ENCODE measurements around the gene GUCY1B1.
"Not testable (repeated sequence)": the region's sequence is repeated elsewhere in the genome, so short reads cannot be mapped to it uniquely, and the experiment has no call there.

The GUCY1B1 gene

GRCh38 chr4:155762334-155762733 lies 3.5 kb downstream of the GUCY1B1 start:
- no peak for DNase-seq

- no peak for DNase-seq
These were observed 4.7 kb downstream of the GUCY1B1 start for GRCh38 chr4:155763551-155763950.

GRCh38 chr4:155765149-155765548 lies 6.3 kb downstream of the GUCY1B1 start:
- DNase-seq = no peak

- no peak for DNase-seq
These were observed 7.8 kb downstream of the GUCY1B1 start for GRCh38 chr4:155766622-155767021.

- DNase-seq = no peak
These were observed 9.5 kb downstream of the GUCY1B1 start for GRCh38 chr4:155768370-155768769.

- DNase-seq = no peak
These were observed 10.3 kb downstream of the GUCY1B1 start for GRCh38 chr4:155769090-155769489.

- no peak for DNase-seq
These were observed 13.8 kb downstream of the GUCY1B1 start for GRCh38 chr4:155772459-155773195.

GRCh38 chr4:155773196-155773800 lies 14.5 kb downstream of the GUCY1B1 start:
- DNase-seq = no peak

GRCh38 chr4:155774033-155774432 lies 15.2 kb downstream of the GUCY1B1 start:
- DNase-seq = no peak

GRCh38 chr4:155777971-155778735 lies 19.3 kb downstream of the GUCY1B1 start:
- no peak for DNase-seq

- no peak for DNase-seq
These were observed 22.0 kb downstream of the GUCY1B1 start for GRCh38 chr4:155780775-155781174.

- no peak for DNase-seq
These were observed 22.5 kb downstream of the GUCY1B1 start for GRCh38 chr4:155781249-155781831.

- DNase-seq = no peak
These were observed 25.8 kb downstream of the GUCY1B1 start for GRCh38 chr4:155784637-155785036.

- no peak for DNase-seq
These were observed 27.0 kb downstream of the GUCY1B1 start for GRCh38 chr4:155785828-155786227.

- DNase-seq = peak in 1 of 6 experiments; percentile 8
These were observed 28.4 kb downstream of the GUCY1B1 start for GRCh38 chr4:155787113-155787710.

- DNase-seq = no peak
These were observed 30.6 kb downstream of the GUCY1B1 start for GRCh38 chr4:155789391-155789790.

- DNase-seq = no peak
These were observed 31.2 kb downstream of the GUCY1B1 start for GRCh38 chr4:155789982-155790381.

- DNase-seq = no peak
These were observed 35.9 kb downstream of the GUCY1B1 start for GRCh38 chr4:155794589-155795236.

GRCh38 chr4:155795991-155796390 lies 37.2 kb downstream of the GUCY1B1 start:
- no peak for DNase-seq

- DNase-seq = not testable (repeated sequence)
These were observed 38.8 kb downstream of the GUCY1B1 start for GRCh38 chr4:155797581-155797980.

GRCh38 chr4:155799116-155799793 lies 40.4 kb downstream of the GUCY1B1 start:
- DNase-seq = no peak

GRCh38 chr4:155799794-155800123 lies 40.9 kb downstream of the GUCY1B1 start:
- no peak for DNase-seq

Measured in stimulated activated naive CD4-positive, alpha-beta T cell (primary cell).